Islet precursor cell (in vitro differentiated cells): ENCODE data around the gene DNAAF8.
"Not testable (repeated sequence)": the region's sequence is repeated elsewhere in the genome, so short reads cannot be mapped to it uniquely, and the experiment has no call there.

Experiments used
- DNase-seq: peaks from one replicate; pipeline ENCODE4 v3.0.0-alpha.2; 2018

Gene DNAAF8

GRCh38 chr16:4724661-4725270, 9.6 kb upstream of the DNAAF8 start:
- DNase-seq = no peak

- no peak for DNase-seq
Measured at GRCh38 chr16:4726616-4727015, 7.7 kb upstream of the DNAAF8 start.

GRCh38 chr16:4728676-4729075, 5.7 kb upstream of the DNAAF8 start:
- DNase-seq = no peak

- no peak for DNase-seq
Measured at GRCh38 chr16:4729876-4730275, 4.5 kb upstream of the DNAAF8 start.

GRCh38 chr16:4733211-4733742, 1.1 kb upstream of the DNAAF8 start:
- DNase-seq = no peak

GRCh38 chr16:4733747-4734062, 632 bp upstream of the DNAAF8 start:
- DNase-seq = no peak

- DNase-seq = peak; percentile 94
Measured at GRCh38 chr16:4734730-4735535, 596 bp downstream of the DNAAF8 start.

GRCh38 chr16:4736546-4736945, 2.2 kb downstream of the DNAAF8 start:
- DNase-seq = no peak

- DNase-seq = peak; percentile 67
Measured at GRCh38 chr16:4737545-4737944, 3.2 kb downstream of the DNAAF8 start.

GRCh38 chr16:4738370-4738769, 4.0 kb downstream of the DNAAF8 start:
- not testable (repeated sequence) for DNase-seq

- no peak for DNase-seq
Measured at GRCh38 chr16:4743226-4743878, 9.0 kb downstream of the DNAAF8 start.

GRCh38 chr16:4744555-4745273, 10.4 kb downstream of the DNAAF8 start:
- DNase-seq = no peak

- DNase-seq = no peak
Measured at GRCh38 chr16:4745274-4745569, 10.9 kb downstream of the DNAAF8 start.

- no peak for DNase-seq
Measured at GRCh38 chr16:4746215-4746614, 11.9 kb downstream of the DNAAF8 start.

- DNase-seq = no peak
Measured at GRCh38 chr16:4746991-4747574, 12.7 kb downstream of the DNAAF8 start.

GRCh38 chr16:4747906-4748681, 13.8 kb downstream of the DNAAF8 start:
- DNase-seq = no peak

- no peak for DNase-seq
Measured at GRCh38 chr16:4748682-4749411, 14.5 kb downstream of the DNAAF8 start.

- DNase-seq = no peak
Measured at GRCh38 chr16:4749700-4750257, 15.4 kb downstream of the DNAAF8 start.

GRCh38 chr16:4750896-4751295, 16.6 kb downstream of the DNAAF8 start:
- DNase-seq = no peak

- DNase-seq = no peak
Measured at GRCh38 chr16:4752351-4753100, 18.2 kb downstream of the DNAAF8 start.
